Spleen (tissue), 7 donors: ENCODE data around the gene KMT2B.

Experiments
- POLR2A ChIP-seq, 3 donors: fragments of 450-650 bp; IDR thresholded peaks; one replicate each; pipeline ENCODE4 v1.5.1; 2017; ENCODE audit warnings: antibody characterized with exemption in 3 of 3, mild to moderate bottlenecking in 1 of 3
- POLR2AphosphoS5 ChIP-seq, 3 donors: sonication (generic); formaldehyde crosslinking; IDR thresholded peaks; one replicate each; pipeline ENCODE4 v1.5.1; 2017; ENCODE audit warnings: antibody characterized with exemption in 3 of 3
- TF ChIP-seq, protein P1 (sequence below), 11 experiments: fragments of 200-600 bp in 7 of 11; fragments of 450-650 bp in 4 of 11; sonication (generic) in 4 of 11; IDR thresholded peaks in 8 of 11; conservative IDR thresholded peaks in 3 of 11; 1 replicate in 7 of 11; 2 replicates in 4 of 11; pipeline versions ENCODE4 v1.4.0 to v1.8.0; 2016 to 2021; ENCODE audit warnings: antibody characterized with exemption in 11 of 11, inconsistent platforms in 4 of 11, mild to moderate bottlenecking in 1 of 11
- donor health status: DM: no; HTN: no; CAD: no; lungs with moderate emphysema.
- donor health status: DM: no; HTN: no; CAD: no.
- donor health status: DM: no; HTN: no; CAD: no.

DNA sequence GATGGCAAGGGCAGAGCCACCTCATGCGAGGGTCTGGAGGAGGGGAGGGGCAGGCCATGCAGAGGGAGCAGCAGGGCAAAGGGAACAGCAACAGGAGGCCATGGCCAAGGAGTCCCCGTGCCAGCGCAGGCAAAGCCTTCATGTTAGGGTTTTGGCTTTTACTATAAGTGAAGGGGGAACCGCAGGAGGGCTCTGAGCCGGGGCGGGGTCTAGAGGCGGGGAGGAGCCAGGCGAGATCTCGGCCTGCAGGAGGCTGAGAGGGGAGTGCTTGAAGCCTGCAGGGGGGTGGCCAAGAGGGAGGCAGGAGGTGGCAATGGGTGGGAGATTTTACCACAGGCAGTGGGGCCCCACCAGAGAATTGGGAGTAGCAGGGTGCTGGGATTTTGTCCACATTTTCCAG, 63.8 kb downstream of the KMT2B start:
- TF ChIP-seq, protein P1, sequence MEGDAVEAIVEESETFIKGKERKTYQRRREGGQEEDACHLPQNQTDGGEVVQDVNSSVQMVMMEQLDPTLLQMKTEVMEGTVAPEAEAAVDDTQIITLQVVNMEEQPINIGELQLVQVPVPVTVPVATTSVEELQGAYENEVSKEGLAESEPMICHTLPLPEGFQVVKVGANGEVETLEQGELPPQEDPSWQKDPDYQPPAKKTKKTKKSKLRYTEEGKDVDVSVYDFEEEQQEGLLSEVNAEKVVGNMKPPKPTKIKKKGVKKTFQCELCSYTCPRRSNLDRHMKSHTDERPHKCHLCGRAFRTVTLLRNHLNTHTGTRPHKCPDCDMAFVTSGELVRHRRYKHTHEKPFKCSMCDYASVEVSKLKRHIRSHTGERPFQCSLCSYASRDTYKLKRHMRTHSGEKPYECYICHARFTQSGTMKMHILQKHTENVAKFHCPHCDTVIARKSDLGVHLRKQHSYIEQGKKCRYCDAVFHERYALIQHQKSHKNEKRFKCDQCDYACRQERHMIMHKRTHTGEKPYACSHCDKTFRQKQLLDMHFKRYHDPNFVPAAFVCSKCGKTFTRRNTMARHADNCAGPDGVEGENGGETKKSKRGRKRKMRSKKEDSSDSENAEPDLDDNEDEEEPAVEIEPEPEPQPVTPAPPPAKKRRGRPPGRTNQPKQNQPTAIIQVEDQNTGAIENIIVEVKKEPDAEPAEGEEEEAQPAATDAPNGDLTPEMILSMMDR (IDR thresholded peaks at IDR 0.05 in 8 of 11, conservative IDR thresholded peaks at IDR 0.05 in 3 of 11), result no peak
- no peak for TF ChIP-seq POLR2AphosphoS5 (IDR thresholded peaks at IDR 0.05)
- no peak for TF ChIP-seq POLR2A (IDR thresholded peaks at IDR 0.05)
